Measurements from ENCODE around the gene KIFBP. TPM values are rescaled to one million over a fixed set of nuclear protein-coding genes. Genes with fewer than 3 reads are reported as not detected.
"Not testable (repeated sequence)": the region's sequence is repeated elsewhere in the genome, so short reads cannot be mapped to it uniquely, and the experiment has no call there.

KIFBP gene
- total RNA-seq, 6 experiments from 2014 or later: 6.6 to 11.8 (median 9.0) TPM

DNA sequence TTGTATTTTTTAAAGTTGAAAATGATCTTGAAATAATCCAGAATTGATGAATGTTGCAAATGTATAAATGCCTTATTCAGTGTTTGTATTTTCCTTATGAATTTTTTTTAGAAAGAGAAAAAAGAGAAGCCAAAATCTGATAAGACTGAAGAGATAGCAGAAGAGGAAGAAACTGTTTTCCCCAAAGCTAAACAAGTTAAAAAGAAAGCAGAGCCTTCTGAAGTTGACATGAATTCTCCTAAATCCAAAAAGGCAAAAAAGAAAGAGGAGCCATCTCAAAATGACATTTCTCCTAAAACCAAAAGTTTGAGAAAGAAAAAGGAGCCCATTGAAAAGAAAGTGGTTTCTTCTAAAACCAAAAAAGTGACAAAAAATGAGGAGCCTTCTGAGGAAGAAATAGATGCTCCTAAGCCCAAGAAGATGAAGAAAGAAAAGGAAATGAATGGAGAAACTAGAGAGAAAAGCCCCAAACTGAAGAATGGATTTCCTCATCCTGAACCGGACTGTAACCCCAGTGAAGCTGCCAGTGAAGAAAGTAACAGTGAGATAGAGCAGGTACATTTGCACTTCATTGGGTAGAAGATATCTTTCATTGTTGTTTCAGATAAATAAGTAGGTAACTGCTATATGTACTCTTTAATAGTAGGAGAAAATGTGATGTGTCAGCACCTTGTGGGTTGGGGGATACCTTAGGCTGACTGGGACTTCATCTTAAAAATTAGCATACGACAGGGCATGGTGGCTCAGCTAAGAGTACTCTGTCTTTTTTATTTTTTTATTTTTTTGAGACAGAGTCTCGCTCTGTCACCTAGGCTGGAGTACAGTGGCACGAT lies 28.7 kb upstream of the KIFBP start:
- intact Hi-C loops (cut with DNase I): no loop called here
- H3K4me1 ChIP-seq: peaks cover 0 to 20% (median 7%) of the 10 kb centered on the region in 4 donors
- H3K27me3 ChIP-seq: no peaks in the 10 kb centered on the region
- TF ChIP-seq, protein P1, sequence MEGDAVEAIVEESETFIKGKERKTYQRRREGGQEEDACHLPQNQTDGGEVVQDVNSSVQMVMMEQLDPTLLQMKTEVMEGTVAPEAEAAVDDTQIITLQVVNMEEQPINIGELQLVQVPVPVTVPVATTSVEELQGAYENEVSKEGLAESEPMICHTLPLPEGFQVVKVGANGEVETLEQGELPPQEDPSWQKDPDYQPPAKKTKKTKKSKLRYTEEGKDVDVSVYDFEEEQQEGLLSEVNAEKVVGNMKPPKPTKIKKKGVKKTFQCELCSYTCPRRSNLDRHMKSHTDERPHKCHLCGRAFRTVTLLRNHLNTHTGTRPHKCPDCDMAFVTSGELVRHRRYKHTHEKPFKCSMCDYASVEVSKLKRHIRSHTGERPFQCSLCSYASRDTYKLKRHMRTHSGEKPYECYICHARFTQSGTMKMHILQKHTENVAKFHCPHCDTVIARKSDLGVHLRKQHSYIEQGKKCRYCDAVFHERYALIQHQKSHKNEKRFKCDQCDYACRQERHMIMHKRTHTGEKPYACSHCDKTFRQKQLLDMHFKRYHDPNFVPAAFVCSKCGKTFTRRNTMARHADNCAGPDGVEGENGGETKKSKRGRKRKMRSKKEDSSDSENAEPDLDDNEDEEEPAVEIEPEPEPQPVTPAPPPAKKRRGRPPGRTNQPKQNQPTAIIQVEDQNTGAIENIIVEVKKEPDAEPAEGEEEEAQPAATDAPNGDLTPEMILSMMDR (IDR thresholded peaks at IDR 0.05): no peak
- no peak for ATAC-seq
- peaks cover 0 to 49% (median 25%) of the 10 kb centered on the region in 4 donors for H3K36me3 ChIP-seq
- no peak overlapping the region for H3K4me3 ChIP-seq
- no peaks in the 10 kb centered on the region for H3K9me3 ChIP-seq
- no peak for DNase-seq
- WGBS (ENCODE audit: insufficient coverage, low coverage, low lambda C conversion rate, missing lambda C conversion rate): 66% methylated on average over 3 of the region's 4 CpGs
- H3K27ac ChIP-seq: no peak overlapping the region

DNA sequence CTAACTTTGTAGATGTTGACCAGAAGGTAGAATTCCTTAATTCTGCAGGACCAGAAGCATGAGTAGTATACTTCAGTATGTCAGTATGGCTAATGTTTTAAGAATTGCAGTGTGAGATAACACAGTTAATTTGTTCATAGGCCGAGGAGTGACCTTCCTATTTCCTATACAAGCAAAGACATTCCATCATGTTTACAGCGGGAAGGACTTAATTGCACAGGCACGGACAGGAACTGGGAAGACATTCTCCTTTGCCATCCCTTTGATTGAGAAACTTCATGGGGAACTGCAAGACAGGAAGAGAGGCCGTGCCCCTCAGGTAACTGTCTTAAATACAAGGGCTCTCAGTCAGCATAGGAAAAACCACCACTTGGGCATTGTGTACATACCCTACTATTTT lies 25.5 kb upstream of the KIFBP start:
- no peaks in the 10 kb centered on the region for H3K9me3 ChIP-seq
- intact Hi-C loops (cut with DNase I): no loop called here
- peaks cover 0 to 1% (median 0%) of the 10 kb centered on the region in 4 donors for H3K4me1 ChIP-seq
- TF ChIP-seq, protein P1 (IDR thresholded peaks at IDR 0.05): no peak
- TF ChIP-seq POLR2A (IDR thresholded peaks at IDR 0.05): no peak
- ATAC-seq (no peak), DNase-seq (no peak)
- H3K27me3 ChIP-seq: no peaks in the 10 kb centered on the region
- 73% methylated on average over 4 of the region's 4 CpGs for WGBS (ENCODE audit: insufficient coverage, low coverage, low lambda C conversion rate, missing lambda C conversion rate)
- no peak overlapping the region for H3K4me3 ChIP-seq
- peaks cover 0 to 82% (median 46%) of the 10 kb centered on the region in 4 donors for H3K36me3 ChIP-seq
- H3K27ac ChIP-seq: no peak overlapping the region

DNA sequence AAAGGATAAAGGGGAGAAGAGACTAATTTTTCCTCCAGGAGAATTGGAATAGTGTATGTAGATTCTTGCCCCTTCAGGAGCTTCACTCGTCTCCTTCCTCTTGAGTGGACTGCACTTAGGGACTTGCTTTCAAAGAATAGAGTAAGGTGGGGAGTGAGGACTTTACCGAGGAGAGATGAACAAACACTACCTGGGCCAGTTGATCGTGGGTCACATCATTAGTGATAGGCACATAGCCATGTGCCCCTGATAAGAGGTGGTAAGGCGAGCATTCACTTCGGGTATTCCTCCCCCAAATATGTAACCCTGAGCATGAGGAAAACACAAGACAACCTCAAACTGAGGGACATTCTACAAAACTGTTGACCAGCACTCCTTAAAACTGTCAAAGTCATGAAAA lies 14.6 kb upstream of the KIFBP start:
- no peaks in the 10 kb centered on the region for H3K27me3 ChIP-seq
- peaks cover 19 to 97% (median 61%) of the 10 kb centered on the region in 4 donors for H3K36me3 ChIP-seq
- H3K9me3 ChIP-seq: no peaks in the 10 kb centered on the region
- ATAC-seq (no peak), DNase-seq (no peak)
- no peaks in the 10 kb centered on the region for H3K4me1 ChIP-seq
- H3K4me3 ChIP-seq: no peak overlapping the region
- H3K27ac ChIP-seq: no peak overlapping the region
- WGBS (ENCODE audit: insufficient coverage, low coverage, low lambda C conversion rate, missing lambda C conversion rate): 55% methylated on average over 4 of the region's 5 CpGs
- no peak for TF ChIP-seq POLR2A (IDR thresholded peaks at IDR 0.05)
- TF ChIP-seq, protein P1 (IDR thresholded peaks at IDR 0.05): no peak
- intact Hi-C loops (cut with DNase I): no loop called here

DNA sequence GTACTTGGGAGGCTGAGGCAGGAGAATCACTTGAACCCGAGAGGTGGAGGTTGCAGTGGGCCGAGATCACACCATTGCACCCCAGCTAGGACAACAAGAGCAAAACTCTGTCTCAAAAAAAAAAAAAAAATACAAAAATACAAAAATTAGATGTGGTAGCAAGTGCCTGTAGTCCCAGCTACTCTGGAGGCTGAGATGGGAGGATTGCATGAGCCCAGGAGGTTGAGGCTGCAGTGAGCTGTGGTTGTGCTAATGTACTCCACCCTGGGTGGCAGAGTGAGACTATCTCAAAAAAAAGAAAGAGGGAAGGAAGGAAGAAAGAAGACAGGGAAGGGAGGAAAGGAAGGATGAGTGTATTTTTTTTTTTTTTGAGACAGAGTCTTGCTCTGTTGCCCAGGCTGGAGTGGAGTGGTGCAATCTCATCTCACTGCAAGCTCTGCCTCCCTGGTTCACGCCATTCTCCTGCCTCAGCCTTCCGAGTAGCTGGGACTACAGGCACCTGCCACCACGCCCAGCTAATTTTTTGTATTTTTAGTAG lies 12.6 kb upstream of the KIFBP start:
- H3K9me3 ChIP-seq; H3K27ac ChIP-seq; H3K27me3 ChIP-seq; DNase-seq; intact Hi-C loops (cut with DNase I); ATAC-seq; H3K4me3 ChIP-seq; H3K4me1 ChIP-seq: not testable (repeated sequence)
- H3K36me3 ChIP-seq: peaks cover 19 to 92% (median 54%) of the 10 kb centered on the region in 4 donors
- 88% methylated on average over 4 of the region's 5 CpGs for whole genome bisulfite sequencing (ENCODE audit: insufficient coverage, low coverage, low lambda C conversion rate, missing lambda C conversion rate)

DNA sequence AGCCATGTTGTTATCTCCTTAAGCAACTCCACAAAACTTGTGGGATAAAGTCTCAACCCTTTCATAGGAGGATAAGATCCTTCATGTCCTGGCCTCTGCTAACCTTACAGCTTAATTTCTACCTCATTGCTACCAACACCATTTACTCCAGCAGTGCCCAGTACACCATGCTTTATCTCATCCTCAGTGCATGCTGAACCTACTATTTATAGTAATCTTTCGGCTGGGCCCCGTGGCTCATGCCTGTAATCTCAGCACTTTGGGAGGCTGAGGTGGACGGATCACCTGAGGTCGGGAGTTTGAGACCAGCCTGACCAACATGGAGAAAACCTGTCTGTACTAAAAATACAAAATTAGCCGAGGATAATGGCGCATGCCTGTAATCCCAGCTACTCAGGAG lies 8.9 kb upstream of the KIFBP start:
- DNase-seq; H3K27me3 ChIP-seq; H3K27ac ChIP-seq; intact Hi-C loops (cut with DNase I); H3K4me3 ChIP-seq; H3K9me3 ChIP-seq; H3K4me1 ChIP-seq; ATAC-seq: not testable (repeated sequence)
- H3K36me3 ChIP-seq: peaks cover 6 to 92% (median 40%) of the 10 kb centered on the region in 4 donors
- WGBS (ENCODE audit: insufficient coverage, low coverage, low lambda C conversion rate, missing lambda C conversion rate): 82% methylated on average over 5 of the region's 6 CpGs

Data from right lobe of liver (tissue), 6 donors.